ENCODE measurements around the gene PCMTD2.

DNA sequence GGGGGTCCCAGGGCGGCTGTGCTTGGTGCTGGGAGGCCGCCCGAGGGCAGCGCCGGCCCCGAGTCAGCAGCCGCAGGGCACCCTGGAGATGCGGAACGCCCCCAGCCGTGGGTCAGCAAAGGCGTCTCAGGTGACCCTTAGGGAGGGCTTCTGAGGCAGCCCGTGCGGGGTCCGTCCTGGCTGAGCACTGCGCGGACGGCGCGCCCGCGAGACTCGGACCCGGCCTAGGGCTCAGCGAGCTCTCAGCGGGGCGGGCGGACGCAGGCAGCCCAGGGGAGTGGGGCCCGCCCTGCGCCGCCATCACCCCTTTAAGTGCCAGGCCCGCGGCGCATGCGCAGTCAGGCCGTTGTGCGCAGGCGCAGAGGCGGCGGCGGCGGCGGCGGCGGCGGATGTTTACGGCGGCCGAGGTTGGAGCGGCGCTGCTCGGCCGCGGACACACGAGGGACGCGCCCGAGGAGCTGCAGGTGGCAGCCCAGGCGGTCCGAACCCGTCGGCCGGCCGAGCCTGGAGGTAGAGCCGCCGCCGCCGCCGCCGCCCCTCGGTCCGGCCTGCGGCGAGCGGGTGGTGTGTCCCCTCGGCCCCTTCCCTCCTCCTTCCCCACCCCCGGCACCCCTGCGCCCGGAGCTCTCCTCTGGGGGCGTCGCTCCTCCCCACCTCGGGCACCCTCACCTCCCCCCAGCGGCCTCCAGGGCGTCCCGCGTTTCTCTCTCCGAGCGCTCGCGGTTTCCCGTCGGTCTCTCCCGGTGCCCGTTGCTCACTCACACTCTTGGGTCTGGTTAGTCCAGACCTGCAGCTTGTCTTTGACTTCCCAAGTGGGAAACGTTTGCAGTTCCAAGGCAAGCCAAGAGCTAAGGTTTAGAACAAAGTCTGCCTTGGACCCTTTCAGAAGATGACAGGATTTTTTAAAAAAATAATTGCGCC lies at the start of gene PCMTD2:
- TF ChIP-seq CTCF (conservative IDR thresholded peaks at IDR 0.05; ENCODE audit: low read length) (peak; percentile 37; the same call in 1 of the 2 replicates), EZH2phosphoT487 (IDR thresholded peaks at IDR 0.05; ENCODE audit: borderline replicate concordance, low read depth, low read length) (no peak)

Measured in OCI-LY7 (cell line).